ENCODE results near the gene FGFR3. TPM values are rescaled to one million over a fixed set of nuclear protein-coding genes. Genes with fewer than 3 reads are reported as not detected.

FGFR3 gene
- total and polyA plus RNA-seq, 9 of the 15 experiments (the other 6 are each of a cell fraction or from before 2014, with no cell fraction given): 1.2 to 60.4 (median 12.7) TPM

DNA sequence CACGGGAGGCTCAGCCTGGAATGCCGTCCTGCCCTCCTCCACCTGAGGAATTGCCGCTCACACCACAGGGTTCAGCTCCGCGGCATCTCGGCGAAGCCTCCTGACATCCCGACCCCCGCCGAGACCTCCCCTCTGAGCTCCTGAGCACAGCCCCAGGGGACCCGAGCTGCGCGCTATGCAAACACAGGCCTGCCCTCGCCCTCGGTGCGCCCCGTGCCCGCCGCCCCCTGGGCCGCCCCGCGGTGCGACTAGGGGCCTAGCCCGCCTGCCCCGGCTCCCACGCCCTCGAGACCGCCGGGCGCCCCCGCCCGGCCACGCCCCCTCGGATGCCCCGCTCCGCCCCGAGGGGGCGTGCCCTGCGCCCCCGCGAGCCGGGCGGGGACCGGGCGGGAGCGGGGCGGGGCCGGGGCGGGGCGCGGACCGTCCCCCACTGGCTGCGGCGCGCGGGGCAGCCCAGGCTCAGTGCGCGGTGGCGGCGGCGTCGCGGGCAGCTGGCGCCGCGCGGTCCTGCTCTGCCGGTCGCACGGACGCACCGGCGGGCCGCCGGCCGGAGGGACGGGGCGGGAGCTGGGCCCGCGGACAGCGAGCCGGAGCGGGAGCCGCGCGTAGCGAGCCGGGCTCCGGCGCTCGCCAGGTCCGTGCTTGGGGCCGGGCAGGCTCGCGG, at the start of gene FGFR3 (continued):
- TF ChIP-seq RBFOX2 (IDR thresholded peaks at IDR 0.05; ENCODE audit: low read depth, low read length) (peak; percentile 68), ZNF146 (CRISPR knock-in tag; IDR thresholded peaks at IDR 0.05; ENCODE audit: unreplicated experiment) (no peak), ELF2 (CRISPR knock-in tag; IDR thresholded peaks at IDR 0.05) (no peak), SIN3B (IDR thresholded peaks at IDR 0.05; ENCODE audit: low read depth) (no peak), ZNF274 (IDR thresholded peaks at IDR 0.05; ENCODE audit: borderline replicate concordance, low read depth, low read length) (no peak), ZNF311 (CRISPR knock-in tag; IDR thresholded peaks at IDR 0.05) (no peak), RFX7 (CRISPR knock-in tag; IDR thresholded peaks at IDR 0.05) (no peak), TAL1 (IDR thresholded peaks at IDR 0.05) (no peak), NFATC3 (IDR thresholded peaks at IDR 0.05) (no peak), ZKSCAN1 (IDR thresholded peaks at IDR 0.05; ENCODE audit: low read depth, low read length) (no peak), GATAD2B (IDR thresholded peaks at IDR 0.05; ENCODE audit: borderline replicate concordance) (peak; percentile 43; the same call in 1 of the 2 replicates), EWSR1 (IDR thresholded peaks at IDR 0.05; ENCODE audit: borderline replicate concordance, low read depth, partially characterized antibody) (no peak), CREB1 (IDR thresholded peaks at IDR 0.05) (no peak), CREB1 (CRISPR knock-in tag; IDR thresholded peaks at IDR 0.05) (no peak), ZNF324 (CRISPR knock-in tag; IDR thresholded peaks at IDR 0.05) (no peak), HOXB6 (CRISPR knock-in tag; IDR thresholded peaks at IDR 0.05; ENCODE audit: borderline replicate concordance) (no peak), ZNF263 (CRISPR knock-in tag; IDR thresholded peaks at IDR 0.05; ENCODE audit: borderline replicate concordance) (0 out of 2 replicates have a peak, but pooled peaks have one; percentile 1), ZFX (CRISPR knock-in tag; IDR thresholded peaks at IDR 0.05) (peak; percentile 63)
- TF ChIP-seq, protein P1, sequence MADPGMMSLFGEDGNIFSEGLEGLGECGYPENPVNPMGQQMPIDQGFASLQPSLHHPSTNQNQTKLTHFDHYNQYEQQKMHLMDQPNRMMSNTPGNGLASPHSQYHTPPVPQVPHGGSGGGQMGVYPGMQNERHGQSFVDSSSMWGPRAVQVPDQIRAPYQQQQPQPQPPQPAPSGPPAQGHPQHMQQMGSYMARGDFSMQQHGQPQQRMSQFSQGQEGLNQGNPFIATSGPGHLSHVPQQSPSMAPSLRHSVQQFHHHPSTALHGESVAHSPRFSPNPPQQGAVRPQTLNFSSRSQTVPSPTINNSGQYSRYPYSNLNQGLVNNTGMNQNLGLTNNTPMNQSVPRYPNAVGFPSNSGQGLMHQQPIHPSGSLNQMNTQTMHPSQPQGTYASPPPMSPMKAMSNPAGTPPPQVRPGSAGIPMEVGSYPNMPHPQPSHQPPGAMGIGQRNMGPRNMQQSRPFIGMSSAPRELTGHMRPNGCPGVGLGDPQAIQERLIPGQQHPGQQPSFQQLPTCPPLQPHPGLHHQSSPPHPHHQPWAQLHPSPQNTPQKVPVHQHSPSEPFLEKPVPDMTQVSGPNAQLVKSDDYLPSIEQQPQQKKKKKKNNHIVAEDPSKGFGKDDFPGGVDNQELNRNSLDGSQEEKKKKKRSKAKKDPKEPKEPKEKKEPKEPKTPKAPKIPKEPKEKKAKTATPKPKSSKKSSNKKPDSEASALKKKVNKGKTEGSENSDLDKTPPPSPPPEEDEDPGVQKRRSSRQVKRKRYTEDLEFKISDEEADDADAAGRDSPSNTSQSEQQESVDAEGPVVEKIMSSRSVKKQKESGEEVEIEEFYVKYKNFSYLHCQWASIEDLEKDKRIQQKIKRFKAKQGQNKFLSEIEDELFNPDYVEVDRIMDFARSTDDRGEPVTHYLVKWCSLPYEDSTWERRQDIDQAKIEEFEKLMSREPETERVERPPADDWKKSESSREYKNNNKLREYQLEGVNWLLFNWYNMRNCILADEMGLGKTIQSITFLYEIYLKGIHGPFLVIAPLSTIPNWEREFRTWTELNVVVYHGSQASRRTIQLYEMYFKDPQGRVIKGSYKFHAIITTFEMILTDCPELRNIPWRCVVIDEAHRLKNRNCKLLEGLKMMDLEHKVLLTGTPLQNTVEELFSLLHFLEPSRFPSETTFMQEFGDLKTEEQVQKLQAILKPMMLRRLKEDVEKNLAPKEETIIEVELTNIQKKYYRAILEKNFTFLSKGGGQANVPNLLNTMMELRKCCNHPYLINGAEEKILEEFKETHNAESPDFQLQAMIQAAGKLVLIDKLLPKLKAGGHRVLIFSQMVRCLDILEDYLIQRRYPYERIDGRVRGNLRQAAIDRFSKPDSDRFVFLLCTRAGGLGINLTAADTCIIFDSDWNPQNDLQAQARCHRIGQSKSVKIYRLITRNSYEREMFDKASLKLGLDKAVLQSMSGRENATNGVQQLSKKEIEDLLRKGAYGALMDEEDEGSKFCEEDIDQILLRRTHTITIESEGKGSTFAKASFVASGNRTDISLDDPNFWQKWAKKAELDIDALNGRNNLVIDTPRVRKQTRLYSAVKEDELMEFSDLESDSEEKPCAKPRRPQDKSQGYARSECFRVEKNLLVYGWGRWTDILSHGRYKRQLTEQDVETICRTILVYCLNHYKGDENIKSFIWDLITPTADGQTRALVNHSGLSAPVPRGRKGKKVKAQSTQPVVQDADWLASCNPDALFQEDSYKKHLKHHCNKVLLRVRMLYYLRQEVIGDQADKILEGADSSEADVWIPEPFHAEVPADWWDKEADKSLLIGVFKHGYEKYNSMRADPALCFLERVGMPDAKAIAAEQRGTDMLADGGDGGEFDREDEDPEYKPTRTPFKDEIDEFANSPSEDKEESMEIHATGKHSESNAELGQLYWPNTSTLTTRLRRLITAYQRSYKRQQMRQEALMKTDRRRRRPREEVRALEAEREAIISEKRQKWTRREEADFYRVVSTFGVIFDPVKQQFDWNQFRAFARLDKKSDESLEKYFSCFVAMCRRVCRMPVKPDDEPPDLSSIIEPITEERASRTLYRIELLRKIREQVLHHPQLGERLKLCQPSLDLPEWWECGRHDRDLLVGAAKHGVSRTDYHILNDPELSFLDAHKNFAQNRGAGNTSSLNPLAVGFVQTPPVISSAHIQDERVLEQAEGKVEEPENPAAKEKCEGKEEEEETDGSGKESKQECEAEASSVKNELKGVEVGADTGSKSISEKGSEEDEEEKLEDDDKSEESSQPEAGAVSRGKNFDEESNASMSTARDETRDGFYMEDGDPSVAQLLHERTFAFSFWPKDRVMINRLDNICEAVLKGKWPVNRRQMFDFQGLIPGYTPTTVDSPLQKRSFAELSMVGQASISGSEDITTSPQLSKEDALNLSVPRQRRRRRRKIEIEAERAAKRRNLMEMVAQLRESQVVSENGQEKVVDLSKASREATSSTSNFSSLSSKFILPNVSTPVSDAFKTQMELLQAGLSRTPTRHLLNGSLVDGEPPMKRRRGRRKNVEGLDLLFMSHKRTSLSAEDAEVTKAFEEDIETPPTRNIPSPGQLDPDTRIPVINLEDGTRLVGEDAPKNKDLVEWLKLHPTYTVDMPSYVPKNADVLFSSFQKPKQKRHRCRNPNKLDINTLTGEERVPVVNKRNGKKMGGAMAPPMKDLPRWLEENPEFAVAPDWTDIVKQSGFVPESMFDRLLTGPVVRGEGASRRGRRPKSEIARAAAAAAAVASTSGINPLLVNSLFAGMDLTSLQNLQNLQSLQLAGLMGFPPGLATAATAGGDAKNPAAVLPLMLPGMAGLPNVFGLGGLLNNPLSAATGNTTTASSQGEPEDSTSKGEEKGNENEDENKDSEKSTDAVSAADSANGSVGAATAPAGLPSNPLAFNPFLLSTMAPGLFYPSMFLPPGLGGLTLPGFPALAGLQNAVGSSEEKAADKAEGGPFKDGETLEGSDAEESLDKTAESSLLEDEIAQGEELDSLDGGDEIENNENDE (IDR thresholded peaks at IDR 0.05; ENCODE audit: low read depth, low read length): no peak
